ENCODE measurements around the gene RASAL2. TPM values are rescaled to one million over a fixed set of nuclear protein-coding genes. Genes with fewer than 3 reads are reported as not detected.

RASAL2 gene
- total and polyA plus RNA-seq, 2 of the 13 experiments (the other 11 are each of a cell fraction or from before 2014, with no cell fraction given), result 5.4 to 5.9 TPM

- no peak for ATAC-seq
- Histone ChIP-seq H3K4me2 (ENCODE audit: low read depth, low read length) (no peak overlapping the region), H3K27ac (ENCODE audit: extremely low read length, insufficient read depth, low read length) (no peak overlapping the region), H3K4me3 (replicated peaks in 1 of 3; ENCODE audit: insufficient read depth in 1 of 3, low read depth in 2 of 3, low read length in 3 of 3) (no peak overlapping the region), H3K27me3 (ENCODE audit: control insufficient read depth in 1 of 2, insufficient read depth in 2 of 2, low read length in 2 of 2) (no peaks in the 10 kb centered on the region), H3K4me1 (ENCODE audit: insufficient read depth, low read length) (no peaks in the 10 kb centered on the region), H3K9ac (ENCODE audit: insufficient read depth, low read depth, low read length) (no peak overlapping the region), H3K9me3 (ENCODE audit: low read length) (no peaks in the 10 kb centered on the region), H2AFZ (ENCODE audit: low read length) (no peak overlapping the region), H3K36me3 (replicated peaks in 1 of 2; ENCODE audit: control insufficient read depth in 1 of 2, insufficient read depth in 2 of 2, low read length in 2 of 2) (no peaks in the 10 kb centered on the region), H4K20me1 (ENCODE audit: insufficient read depth, low read length) (no peaks in the 10 kb centered on the region), H3K79me2 (ENCODE audit: insufficient read depth, low read length) (no peaks in the 10 kb centered on the region)
- TF ChIP-seq JUND (CRISPR knock-in tag; IDR thresholded peaks at IDR 0.05) (no peak), ZNF710 (CRISPR knock-in tag; IDR thresholded peaks at IDR 0.05; ENCODE audit: borderline replicate concordance) (no peak), CENPBD1 (CRISPR knock-in tag; IDR thresholded peaks at IDR 0.05; ENCODE audit: borderline replicate concordance, low read depth) (no peak), ZFAT (CRISPR knock-in tag; conservative IDR thresholded peaks at IDR 0.05) (no peak), TCF7 (IDR thresholded peaks at IDR 0.05; ENCODE audit: low read depth) (no peak), ARID4A (CRISPR knock-in tag; IDR thresholded peaks at IDR 0.05; ENCODE audit: borderline replicate concordance) (no peak), ETV6 (CRISPR knock-in tag; conservative IDR thresholded peaks at IDR 0.05) (no peak), ZNF180 (CRISPR knock-in tag; IDR thresholded peaks at IDR 0.05; ENCODE audit: borderline replicate concordance, low read depth) (no peak), KLF9 (CRISPR knock-in tag; IDR thresholded peaks at IDR 0.05; ENCODE audit: low read depth) (no peak), U2AF1 (optimal IDR thresholded peaks at IDR 0.05; ENCODE audit: low read depth, low read length) (no peak), ETV5 (CRISPR knock-in tag; IDR thresholded peaks at IDR 0.05; ENCODE audit: borderline replicate concordance) (no peak), HNRNPL (IDR thresholded peaks at IDR 0.05; ENCODE audit: low read depth, low read length) (no peak), SNAPC2 (CRISPR knock-in tag; IDR thresholded peaks at IDR 0.05) (no peak), NFRKB (IDR thresholded peaks at IDR 0.05) (no peak), GATA4 (IDR thresholded peaks at IDR 0.05; ENCODE audit: borderline replicate concordance, low read depth) (no peak), PHF5A (CRISPR knock-in tag; IDR thresholded peaks at IDR 0.05; ENCODE audit: low read depth, unreplicated experiment) (no peak)
- no TSS peak for BruUV-seq (replicated peaks)
- no peak for FAIRE-seq
- ChIA-PET POLR2A (no interaction called here), CTCF (ENCODE audit: low intra/inter-chr PET ratio, low total read pairs) (no interaction called here)
- 95% methylated on average over 2 of the region's 2 CpGs for WGBS (ENCODE audit: low lambda C conversion rate)
- in situ Hi-C loops (cut with HindIII; ENCODE audit: extremely low pct_ligation_motif_present, low pct_unique_long_range_greater_than_20kb), result no loop called here
- no peak for DNase-seq (ENCODE audit: low spot score)
- intact Hi-C loops (cut with micrococcal nuclease; ENCODE audit: unreplicated experiment), result no loop called here
These were observed 315.0 kb downstream of the RASAL2 start for GRCh38 chr1:178408871-178409270.

Measured in HepG2 (cell line).